Activated CD4-positive, alpha-beta T cell treated with anti-CD3 and anti-CD28 coated beads, Interleukin-2, amount 50 U/mL, for 4 hours (primary cell): ENCODE measurements around the gene PYGB.

ENCODE experiments used
- DNase-seq, 2 experiments: peaks; one replicate each; pipeline ENCODE4 v3.0.0-alpha.2; 2020

PYGB gene

GRCh38 chr20:25283221-25283951, 35.5 kb downstream of the PYGB start:
- DNase-seq: no peak

- no peak for DNase-seq
Observed at GRCh38 chr20:25284131-25284601, 36.3 kb downstream of the PYGB start.

GRCh38 chr20:25285091-25285647, 37.3 kb downstream of the PYGB start:
- DNase-seq: no peak

GRCh38 chr20:25285856-25286798, 38.2 kb downstream of the PYGB start:
- no peak for DNase-seq

GRCh38 chr20:25286917-25287316, 39.0 kb downstream of the PYGB start:
- no peak for DNase-seq

GRCh38 chr20:25287631-25288290, 39.9 kb downstream of the PYGB start:
- DNase-seq: no peak

GRCh38 chr20:25288291-25289181, 40.7 kb downstream of the PYGB start:
- no peak for DNase-seq

- no peak for DNase-seq
Observed at GRCh38 chr20:25289886-25290597, 42.2 kb downstream of the PYGB start.

- DNase-seq: no peak
Observed at GRCh38 chr20:25290646-25291431, 43.0 kb downstream of the PYGB start.

- no peak for DNase-seq
Observed at GRCh38 chr20:25291432-25292133, 43.7 kb downstream of the PYGB start.

GRCh38 chr20:25292176-25292891, 44.4 kb downstream of the PYGB start:
- DNase-seq: no peak

GRCh38 chr20:25293507-25293906, 45.6 kb downstream of the PYGB start:
- no peak for DNase-seq

- DNase-seq: no peak
Observed at GRCh38 chr20:25293910-25294458, 46.1 kb downstream of the PYGB start.

- peak; percentile 43 to 54 for DNase-seq
Observed at GRCh38 chr20:25294459-25295385, 46.8 kb downstream of the PYGB start.

- DNase-seq: no peak
Observed at GRCh38 chr20:25295386-25296093, 47.7 kb downstream of the PYGB start.
